Measurements from ENCODE around the gene ARHGEF40. TPM values are rescaled to one million over a fixed set of nuclear protein-coding genes. Genes with fewer than 3 reads are reported as not detected.

ARHGEF40 gene
- 10 to 100 TPM; 33.7 to 51.4 (median 40.6) TPM for total RNA-seq

DNA sequence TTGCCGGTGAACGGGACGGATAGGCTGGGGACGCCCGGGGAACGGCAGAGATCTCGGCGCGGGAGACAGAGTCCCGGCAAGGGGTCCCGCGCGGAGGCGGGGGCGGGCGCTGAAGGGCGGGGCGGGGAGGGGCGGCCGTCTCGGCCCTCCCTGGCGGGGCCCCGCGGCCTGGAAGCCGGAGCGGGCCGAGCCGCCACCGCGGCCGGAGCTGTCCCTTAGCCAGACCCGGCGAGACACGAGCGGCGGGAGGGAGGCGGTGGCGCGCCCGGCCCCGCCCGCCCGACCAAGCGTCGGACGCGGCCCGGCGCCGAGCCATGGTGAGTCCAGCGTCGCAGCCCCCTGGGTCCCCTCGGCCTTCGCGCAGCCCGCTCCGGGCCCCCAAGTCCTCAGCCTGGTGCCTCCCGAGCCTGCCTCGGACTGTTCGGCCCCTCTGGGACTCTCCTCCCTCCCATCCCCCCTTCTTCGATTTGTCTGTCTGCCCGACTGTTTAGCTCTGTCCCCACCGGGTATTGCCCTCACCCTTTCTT, at the start of gene ARHGEF40:
ARHGEF40 (plus strand) TSS at position 222 of the 527 bp plus-strand sequence; CDS start at position 315, 93 bp downstream.
- H3K36me3 ChIP-seq, result no peaks in the 10 kb centered on the region
- intact Hi-C loops (cut with DNase I; ENCODE audit: low total_unique reads), result no loop called here
- H3K27me3 ChIP-seq, result no peaks in the 10 kb centered on the region
- H3K9me3 ChIP-seq, result no peaks in the 10 kb centered on the region
- peak within 1 kb of the TSS; percentile 68 to 86 (median 73) for H3K4me3 ChIP-seq
- peaks cover 4 to 17% of the 10 kb centered on the region in 2 donors for H3K4me1 ChIP-seq
- peak within 1 kb of the TSS; percentile 91 to 92 for H3K27ac ChIP-seq
- TF ChIP-seq CTCF (IDR thresholded peaks at IDR 0.05), result no peak
- no peak for TF ChIP-seq POLR2A (IDR thresholded peaks at IDR 0.05)
- TF ChIP-seq POLR2AphosphoS5 (IDR thresholded peaks at IDR 0.05), result no peak
- no peak for DNase-seq (ENCODE audit: low spot score in 2 of 2)

GRCh38 chr14:21020977-21021545, 49.0 kb upstream of the ARHGEF40 start:
- peak overlapping the region in 1 of 3 donors; percentile 18 for H3K4me3 ChIP-seq

GRCh38 chr14:21022686-21023085, 47.4 kb upstream of the ARHGEF40 start:
- peak overlapping the region; percentile 95 to 97 for H3K27ac ChIP-seq
- DNase-seq (ENCODE audit: low spot score in 2 of 2), result no peak
- H3K27me3 ChIP-seq, result no peaks in the 10 kb centered on the region
- no peaks in the 10 kb centered on the region for H3K36me3 ChIP-seq
- intact Hi-C loops (cut with DNase I; ENCODE audit: low total_unique reads), result no loop called here
- TF ChIP-seq CTCF (IDR thresholded peaks at IDR 0.05), result no peak
- TF ChIP-seq POLR2A (IDR thresholded peaks at IDR 0.05), result no peak
- no peak for TF ChIP-seq POLR2AphosphoS5 (IDR thresholded peaks at IDR 0.05)
- peak overlapping the region in 2 of 3 donors; percentile 76 to 92 for H3K4me3 ChIP-seq
- no peaks in the 10 kb centered on the region for H3K9me3 ChIP-seq
- H3K4me1 ChIP-seq, result peaks cover 5 to 9% of the 10 kb centered on the region in 2 donors

More at GRCh38 chr14:21020977-21021545, 49.0 kb upstream of the ARHGEF40 start:
- peak overlapping the region; percentile 95 to 97 for H3K27ac ChIP-seq
- no peaks in the 10 kb centered on the region for H3K9me3 ChIP-seq
- no peaks in the 10 kb centered on the region for H3K4me1 ChIP-seq
- no peak for DNase-seq (ENCODE audit: low spot score in 2 of 2)
- intact Hi-C loops (cut with DNase I; ENCODE audit: low total_unique reads), result no loop called here
- no peaks in the 10 kb centered on the region for H3K36me3 ChIP-seq
- H3K27me3 ChIP-seq, result no peaks in the 10 kb centered on the region
- TF ChIP-seq CTCF (IDR thresholded peaks at IDR 0.05) (no peak), POLR2AphosphoS5 (IDR thresholded peaks at IDR 0.05) (peak in 1 of 3 donors; percentile 27)

- no peaks in the 10 kb centered on the region for H3K36me3 ChIP-seq
- H3K27me3 ChIP-seq, result no peaks in the 10 kb centered on the region
- no peak for DNase-seq (ENCODE audit: low spot score in 2 of 2)
- intact Hi-C loops (cut with DNase I; ENCODE audit: low total_unique reads), result no loop called here
- H3K9me3 ChIP-seq, result no peaks in the 10 kb centered on the region
- H3K27ac ChIP-seq, result peak overlapping the region; percentile 95 to 97
- peak overlapping the region; percentile 66 to 92 (median 76) for H3K4me3 ChIP-seq
- TF ChIP-seq POLR2AphosphoS5 (IDR thresholded peaks at IDR 0.05), result no peak
- no peak for TF ChIP-seq CTCF (IDR thresholded peaks at IDR 0.05)
- no peak for TF ChIP-seq POLR2A (IDR thresholded peaks at IDR 0.05)
- H3K4me1 ChIP-seq, result peaks cover 5 to 9% of the 10 kb centered on the region in 2 donors
Observed at GRCh38 chr14:21023174-21023573, 46.9 kb upstream of the ARHGEF40 start.

DNA sequence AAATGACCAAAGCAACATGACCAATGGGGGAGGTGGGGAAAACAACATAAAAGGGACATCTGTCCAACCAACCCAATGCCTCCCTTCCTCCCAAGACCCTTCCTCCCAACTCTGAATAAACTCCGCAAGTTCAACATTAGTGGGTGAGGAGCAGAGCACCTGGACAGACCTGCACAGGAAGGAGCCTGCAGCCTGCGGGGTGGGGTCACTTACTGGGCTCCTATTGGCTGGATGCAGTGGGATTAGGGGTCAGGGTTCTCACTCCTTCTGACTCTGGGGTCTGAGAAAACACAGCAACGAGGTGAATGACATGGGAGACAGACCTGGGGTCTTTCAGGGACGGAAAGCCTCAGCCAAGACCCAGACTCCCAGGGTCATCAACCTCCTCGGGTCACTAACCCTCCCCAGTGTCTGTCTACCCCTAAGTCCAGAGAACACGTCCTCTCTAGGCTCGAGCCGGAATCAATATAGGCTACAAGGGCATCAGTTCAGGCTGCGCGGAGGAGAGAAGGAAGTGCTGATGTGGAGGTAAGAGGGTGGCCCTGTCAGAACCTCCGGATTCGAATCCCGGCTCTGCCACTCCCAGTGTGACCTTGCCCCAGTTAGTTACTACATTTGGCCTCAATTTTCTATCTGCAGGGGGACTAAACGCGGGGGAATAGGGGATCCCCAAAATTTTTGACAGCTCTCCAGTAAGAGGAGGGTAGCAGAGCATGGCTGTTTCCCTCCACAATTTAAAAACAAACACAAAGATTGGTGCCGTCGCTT, 46.1 kb upstream of the ARHGEF40 start:
- intact Hi-C loops (cut with DNase I; ENCODE audit: low total_unique reads), result no loop called here
- TF ChIP-seq CTCF (IDR thresholded peaks at IDR 0.05) (no peak), POLR2AphosphoS5 (IDR thresholded peaks at IDR 0.05) (no peak), POLR2A (IDR thresholded peaks at IDR 0.05) (no peak)
- peak overlapping the region; percentile 95 to 97 for H3K27ac ChIP-seq
- peaks cover 5 to 9% of the 10 kb centered on the region in 2 donors for H3K4me1 ChIP-seq
- no peaks in the 10 kb centered on the region for H3K27me3 ChIP-seq
- no peaks in the 10 kb centered on the region for H3K9me3 ChIP-seq
- no peak for DNase-seq (ENCODE audit: low spot score in 2 of 2)
- no peaks in the 10 kb centered on the region for H3K36me3 ChIP-seq
- peak overlapping the region; percentile 66 to 92 (median 76) for H3K4me3 ChIP-seq
